Neural crest cell (in vitro differentiated cells): Measurements from ENCODE around the gene ZNF416. TPM values are rescaled to one million over a fixed set of nuclear protein-coding genes. Genes with fewer than 3 reads are reported as not detected.

Experiments
- DNase-seq: peaks from one replicate; pipeline ENCODE4 v3.0.0; 2021; ENCODE audit warnings: low read depth, mixed read lengths, low spot score
- H3K27ac Mint-ChIP-seq: one replicate; pipeline ENCODE4 v1.8.0; 2021; ENCODE audit warnings: mild to moderate bottlenecking, mixed read lengths; ENCODE audit not compliant: unreplicated experiment
- H3K27me3 Mint-ChIP-seq: 2 replicates; pipeline ENCODE4 v1.8.0; 2021; ENCODE audit warnings: low read depth, mild to moderate bottlenecking, mixed read lengths
- H3K36me3 Mint-ChIP-seq: 2 replicates; pipeline ENCODE4 v1.8.0; 2021; ENCODE audit warnings: low read depth, mild to moderate bottlenecking, mixed read lengths
- H3K4me1 Mint-ChIP-seq: 2 replicates; pipeline ENCODE4 v1.8.0; 2021; ENCODE audit warnings: mixed read lengths
- H3K4me3 Mint-ChIP-seq: one replicate; pipeline ENCODE4 v1.8.0; 2021; ENCODE audit warnings: mild to moderate bottlenecking, mixed read lengths
- H3K9me3 Mint-ChIP-seq: 2 replicates; pipeline ENCODE4 v1.8.0; 2021; ENCODE audit warnings: mixed read lengths
- CTCF ChIP-seq: fragments of 200-600 bp; sonication (generic); conservative IDR thresholded peaks from 2 replicates; pipeline ENCODE4 v1.5.0; 2021; ENCODE audit warnings: antibody characterized with exemption, mild to moderate bottlenecking
- total RNA-seq: library from RNA; stranded (reverse); gene quantifications from 2 replicates; pipeline ENCODE4 v1.2.1, GENCODE V29; 2021

ZNF416 gene
- total RNA-seq, 1 donor from 2014 or later = 10.1 TPM

GRCh38 chr19:57611113-57611512 lies 32.4 kb upstream of the ZNF416 start:
- H3K27me3 Mint-ChIP-seq = no peaks in the 10 kb centered on the region
- peaks cover 22% of the 10 kb centered on the region for H3K4me1 Mint-ChIP-seq
- DNase-seq = no peak
- peaks cover 55% of the 10 kb centered on the region for H3K36me3 Mint-ChIP-seq
- TF ChIP-seq CTCF = no peak
- peaks cover 15% of the 10 kb centered on the region for H3K9me3 Mint-ChIP-seq
- H3K4me3 Mint-ChIP-seq = peak overlapping the region; percentile 51
- H3K27ac Mint-ChIP-seq = no peak overlapping the region

- Mint-ChIP-seq H3K27ac (no peak overlapping the region), H3K4me3 (no peak overlapping the region), H3K27me3 (no peaks in the 10 kb centered on the region), H3K9me3 (peaks cover 15% of the 10 kb centered on the region), H3K36me3 (peaks cover 66% of the 10 kb centered on the region), H3K4me1 (no peaks in the 10 kb centered on the region)
- no peak for DNase-seq
- no peak for TF ChIP-seq CTCF
These were observed 28.2 kb upstream of the ZNF416 start for GRCh38 chr19:57606931-57607330.

- TF ChIP-seq CTCF = no peak
- peak; percentile 77 for DNase-seq
- Mint-ChIP-seq H3K4me1 (peaks cover 15% of the 10 kb centered on the region), H3K27me3 (peaks cover 5% of the 10 kb centered on the region), H3K4me3 (peak within 1 kb of the TSS; percentile 92), H3K27ac (no peak within 1 kb of the TSS), H3K9me3 (peaks cover 35% of the 10 kb centered on the region), H3K36me3 (peaks cover 46% of the 10 kb centered on the region)
These were observed 21.2 kb upstream of the ZNF416 start, which contains the start of gene ZNF530 for GRCh38 chr19:57599761-57600383. Gene ZNF530, plus strand, starts transcription at chr19:57599885. Its CDS starts 4,461 bp downstream, at chr19:57604346.

GRCh38 chr19:57599377-57599760 lies 20.7 kb upstream of the ZNF416 start:
- Mint-ChIP-seq H3K4me1 (peaks cover 15% of the 10 kb centered on the region), H3K27me3 (peaks cover 5% of the 10 kb centered on the region), H3K9me3 (peaks cover 35% of the 10 kb centered on the region), H3K27ac (no peak overlapping the region), H3K36me3 (peaks cover 44% of the 10 kb centered on the region), H3K4me3 (peak overlapping the region; percentile 92)
- DNase-seq = no peak
- no peak for TF ChIP-seq CTCF

- no peak for TF ChIP-seq CTCF
- Mint-ChIP-seq H3K4me1 (peaks cover 20% of the 10 kb centered on the region), H3K27ac (no peak overlapping the region)
These were observed 8.8 kb upstream of the ZNF416 start for GRCh38 chr19:57587529-57587928.

More at GRCh38 chr19:57587529-57587928, 8.8 kb upstream of the ZNF416 start:
- H3K27me3 Mint-ChIP-seq = no peaks in the 10 kb centered on the region
- peaks cover 40% of the 10 kb centered on the region for H3K9me3 Mint-ChIP-seq
- H3K36me3 Mint-ChIP-seq = peaks cover 82% of the 10 kb centered on the region
- no peak for DNase-seq
- H3K4me3 Mint-ChIP-seq = peak overlapping the region; percentile 17
